GM19099 (cell line): ENCODE data around the gene CHRNB4.

Experiments used
- POLR2A ChIP-seq: IDR thresholded peaks from 3 replicates; pipeline ENCODE4 v1.6.1; 2011; ENCODE audit warnings: low read depth; ENCODE audit not compliant: insufficient read length; ENCODE audit errors: extremely low read depth

The CHRNB4 gene

DNA sequence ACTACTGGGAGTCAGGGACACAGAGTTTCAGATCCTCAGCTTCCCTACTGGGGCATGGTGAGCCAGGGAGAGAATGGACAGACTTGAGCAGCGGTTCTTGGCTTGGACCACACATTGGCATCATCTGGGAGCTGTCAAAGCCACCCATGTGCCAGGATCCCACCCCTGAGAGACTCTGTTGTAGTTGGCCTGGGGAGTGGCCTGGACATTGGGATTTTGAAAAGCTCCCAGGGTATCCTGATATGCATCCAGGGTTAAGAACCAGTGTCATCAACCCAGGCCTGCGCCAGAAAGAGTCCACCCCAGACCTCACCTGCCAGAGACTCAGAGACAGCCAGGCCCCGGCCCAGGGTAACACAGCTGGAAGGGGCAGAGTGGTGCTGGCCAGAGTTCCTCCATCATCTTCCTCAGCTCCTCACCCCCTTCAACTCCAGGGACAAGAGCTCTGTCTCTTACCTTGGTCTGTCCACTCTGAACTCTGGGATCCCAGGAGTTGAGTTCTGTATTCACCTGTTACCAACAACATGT, 33.0 kb upstream of the CHRNB4 start:
- TF ChIP-seq POLR2A = no peak

- no peak for TF ChIP-seq POLR2A
Observed at GRCh38 chr15:78673476-78673875, 32.5 kb upstream of the CHRNB4 start.

DNA sequence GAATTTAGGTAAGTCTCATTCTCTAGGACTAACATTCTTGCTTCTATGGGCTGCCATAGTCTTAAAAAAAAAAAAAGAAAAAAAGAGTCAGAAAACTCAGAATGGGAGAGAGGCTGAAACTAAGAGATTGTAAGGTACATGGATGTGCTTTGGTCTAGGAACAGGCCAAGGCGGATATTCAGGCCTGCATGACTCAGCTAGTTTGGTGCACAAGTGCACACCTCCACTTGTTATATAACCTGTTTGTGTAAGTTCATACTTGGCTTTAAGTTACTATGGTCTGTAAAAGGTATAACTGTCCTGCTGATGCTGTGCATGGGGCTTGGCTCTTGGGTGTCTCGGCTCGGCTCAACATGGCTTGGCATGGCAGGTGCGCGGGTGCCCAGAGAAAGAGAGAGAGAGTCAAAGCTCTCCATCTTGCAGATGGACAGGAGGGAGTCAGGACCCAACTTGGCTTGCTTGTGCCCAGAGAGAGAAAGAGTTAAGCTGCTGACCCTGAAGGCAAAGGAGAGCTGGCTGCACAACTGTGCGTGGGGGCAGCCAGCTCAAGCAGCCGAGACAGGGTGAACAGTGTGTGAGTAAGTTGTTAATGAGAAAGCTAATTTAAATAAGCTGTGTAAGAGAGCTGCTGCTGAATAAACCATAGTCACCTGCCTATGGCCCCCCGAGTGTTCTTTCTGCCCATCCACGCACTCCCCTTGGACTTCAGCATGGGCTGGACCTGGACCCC, 31.4 kb upstream of the CHRNB4 start:
- TF ChIP-seq POLR2A = no peak

DNA sequence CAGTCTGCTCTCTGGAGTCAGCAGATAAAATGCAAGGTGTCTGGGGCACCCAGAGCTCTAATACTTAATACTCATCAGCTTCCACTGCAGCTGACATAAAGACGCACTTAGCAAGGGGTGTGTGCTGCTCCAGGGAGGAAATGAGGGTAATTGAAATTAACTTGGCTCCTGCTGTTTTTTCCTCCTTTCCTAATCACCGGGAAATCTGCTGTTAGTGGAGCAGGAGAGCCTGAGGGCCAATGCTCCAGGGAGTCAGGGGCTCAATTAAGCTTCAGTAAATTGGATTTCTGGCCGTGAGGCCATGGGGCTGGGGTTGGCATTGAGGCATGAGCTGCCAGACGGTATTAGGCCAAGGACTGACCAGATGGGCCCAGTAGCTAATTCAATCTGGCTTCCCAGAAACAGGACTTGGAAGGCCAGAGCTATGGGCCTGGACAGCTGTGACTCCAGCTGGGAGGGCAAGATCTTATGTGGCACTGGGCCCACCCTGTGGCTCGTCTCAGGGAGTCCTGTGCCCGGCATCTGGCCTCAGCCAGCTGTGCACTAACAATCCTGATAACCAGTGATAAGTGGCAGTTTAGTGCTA, 30.7 kb upstream of the CHRNB4 start:
- TF ChIP-seq POLR2A = no peak

DNA sequence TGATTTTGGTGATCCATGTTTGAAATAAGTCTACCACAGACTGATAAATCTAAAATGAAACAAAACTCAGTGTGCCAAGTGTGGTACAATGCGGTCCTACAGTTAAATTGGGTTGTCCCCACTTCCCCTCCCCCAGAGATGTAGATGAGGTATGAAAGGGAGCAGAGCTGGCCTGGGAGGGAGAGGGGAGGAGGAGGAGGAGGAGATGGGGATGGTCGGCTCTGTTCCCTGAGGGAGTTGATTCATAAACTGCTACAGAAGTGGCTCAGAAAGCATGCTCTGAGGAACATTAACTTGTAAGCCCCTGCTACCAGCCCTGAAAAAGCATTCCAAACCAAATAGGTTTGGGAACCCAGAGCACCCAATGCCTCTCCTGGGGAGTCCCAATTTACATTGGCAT, 28.0 kb upstream of the CHRNB4 start:
- no peak for TF ChIP-seq POLR2A

DNA sequence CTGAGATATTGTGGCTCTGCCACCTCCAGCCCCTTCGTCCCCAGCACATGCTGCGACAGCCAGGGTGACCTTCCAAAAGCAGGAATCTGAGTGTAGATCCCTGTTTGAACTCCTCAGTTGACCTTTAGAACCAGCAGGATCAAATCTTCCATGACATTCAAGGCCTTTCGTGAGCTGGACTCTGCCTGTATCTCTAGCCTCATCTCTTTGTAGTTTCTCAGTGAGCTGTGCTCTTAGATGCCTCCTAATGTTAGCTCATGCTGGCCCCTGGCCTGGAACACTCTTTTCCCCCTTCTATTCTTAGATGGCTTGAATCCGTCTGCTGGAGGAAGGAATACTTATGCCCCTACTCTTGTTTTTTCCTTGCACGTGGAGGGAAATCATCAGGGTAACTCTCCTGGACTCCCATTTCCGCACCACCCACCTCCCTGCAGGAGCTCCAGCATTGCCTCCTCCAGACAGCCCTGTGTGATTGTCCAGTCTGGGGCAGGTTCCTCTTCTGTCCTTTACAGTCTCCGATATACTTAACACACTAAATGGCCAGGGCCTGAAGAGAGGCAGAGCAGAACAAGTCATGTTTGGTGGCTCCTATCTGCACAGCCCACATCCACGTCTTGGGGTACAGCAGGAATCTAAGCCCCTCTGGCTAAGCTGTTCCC, 26.7 kb upstream of the CHRNB4 start:
- TF ChIP-seq POLR2A = no peak

GRCh38 chr15:78666010-78666409, 25.0 kb upstream of the CHRNB4 start:
- no peak for TF ChIP-seq POLR2A

- TF ChIP-seq POLR2A = no peak
Observed at GRCh38 chr15:78663703-78664102, 22.7 kb upstream of the CHRNB4 start.

GRCh38 chr15:78662028-78662427, 21.0 kb upstream of the CHRNB4 start:
- no peak for TF ChIP-seq POLR2A

DNA sequence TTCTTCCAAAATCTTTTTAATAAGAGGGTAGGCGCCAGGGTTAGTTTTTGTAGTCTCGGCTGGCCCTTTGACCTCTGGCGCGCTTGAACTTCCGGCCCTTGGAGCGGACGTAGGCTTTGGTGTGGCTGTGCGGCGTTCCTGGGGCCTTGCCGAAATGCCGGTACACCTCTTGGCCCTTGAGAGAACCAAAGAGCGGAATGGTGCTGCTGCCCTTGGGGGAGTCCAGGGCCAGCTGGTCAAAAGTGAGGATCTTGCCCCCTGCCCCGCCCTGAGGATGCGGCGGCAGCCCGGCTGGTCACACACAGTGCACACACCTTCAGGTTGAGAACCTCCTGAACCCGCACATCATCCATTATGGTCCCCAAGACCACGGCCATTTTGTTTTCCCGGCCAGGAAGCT, 20.0 kb upstream of the CHRNB4 start:
- TF ChIP-seq POLR2A = no peak

- TF ChIP-seq POLR2A = no peak
Observed at GRCh38 chr15:78660584-78660983, 19.6 kb upstream of the CHRNB4 start.

DNA sequence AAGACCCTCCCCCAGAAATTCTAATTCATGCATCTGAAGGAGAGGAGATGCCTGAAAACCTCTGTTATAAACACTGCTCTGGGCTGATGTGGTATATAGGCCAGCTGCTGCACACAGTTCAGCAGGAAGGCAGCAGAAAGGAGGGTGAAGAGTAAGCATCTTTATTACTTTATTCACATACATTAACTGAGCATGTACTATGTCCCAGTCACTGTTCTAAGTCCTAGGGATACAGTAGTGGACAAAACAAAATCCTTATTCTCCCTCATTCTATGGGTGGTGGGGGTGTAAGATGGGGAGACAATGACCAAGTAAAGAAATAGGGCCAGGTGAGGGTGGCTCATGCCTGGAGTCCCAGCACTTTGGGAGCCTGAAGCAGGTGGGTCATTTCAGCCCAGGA, 17.8 kb upstream of the CHRNB4 start:
- no peak for TF ChIP-seq POLR2A

- TF ChIP-seq POLR2A = no peak
Observed at GRCh38 chr15:78654272-78654671, 13.3 kb upstream of the CHRNB4 start.

DNA sequence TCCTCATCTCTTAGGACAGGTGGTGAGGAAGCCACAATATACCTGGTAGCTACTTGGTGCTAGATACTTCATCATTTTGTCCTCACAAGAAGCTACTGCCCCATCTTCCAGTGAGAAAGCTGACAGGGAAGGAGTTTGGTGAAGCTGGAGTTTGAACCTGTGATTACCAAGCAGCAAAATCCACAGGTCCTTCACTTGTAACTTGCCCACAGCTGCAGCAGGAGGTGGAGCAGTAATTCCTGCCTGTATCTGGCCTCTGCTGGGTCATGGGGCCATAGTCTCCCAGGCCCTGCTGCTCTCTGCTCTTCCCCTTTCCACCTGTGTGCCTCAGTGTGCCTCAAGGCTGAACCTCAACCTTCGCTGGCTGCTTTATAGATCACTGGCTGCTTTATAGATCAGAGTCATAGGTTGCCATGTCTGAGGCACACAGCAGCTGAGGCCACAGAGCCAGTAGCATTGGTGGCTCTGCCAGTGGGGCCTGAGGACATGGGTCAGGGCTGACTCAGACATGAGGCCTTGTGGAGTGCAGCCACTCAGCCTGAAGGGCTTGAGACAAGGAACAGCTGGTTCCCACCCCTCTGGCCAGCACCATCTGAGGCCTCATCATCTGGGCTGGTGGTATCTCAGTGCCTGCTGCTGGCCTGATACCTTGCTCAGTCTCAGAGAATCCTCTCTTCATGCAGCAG, 11.1 kb upstream of the CHRNB4 start:
- TF ChIP-seq POLR2A = no peak

DNA sequence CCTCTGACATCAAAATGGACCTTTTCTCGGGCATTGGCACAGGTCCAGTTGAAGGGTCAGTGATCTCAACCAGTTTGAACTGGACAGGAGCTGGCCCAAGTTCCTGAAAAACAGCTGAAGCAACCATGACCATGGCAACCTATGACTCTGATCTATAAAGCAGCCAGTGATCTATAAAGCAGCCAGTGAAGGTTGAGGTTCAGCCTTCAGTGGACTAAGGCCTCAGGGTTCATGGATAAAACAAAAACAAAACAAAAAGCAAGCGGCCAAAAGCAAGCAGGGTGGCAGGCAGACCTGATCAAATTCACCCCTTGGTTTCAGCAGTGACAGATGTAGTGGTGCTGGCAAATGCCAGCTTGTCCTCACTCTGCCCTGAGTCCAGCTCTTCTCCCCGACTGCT, 10.0 kb upstream of the CHRNB4 start:
- TF ChIP-seq POLR2A = no peak

GRCh38 chr15:78650022-78650421, 9.0 kb upstream of the CHRNB4 start:
- TF ChIP-seq POLR2A = no peak

- TF ChIP-seq POLR2A = no peak
Observed at GRCh38 chr15:78645009-78645408, 4.0 kb upstream of the CHRNB4 start.
